Measurements from ENCODE around the gene APBB2. TPM values are rescaled to one million over a fixed set of nuclear protein-coding genes. Genes with fewer than 3 reads are reported as not detected.

APBB2 gene
- total RNA-seq, 1 experiment from 2014 or later: 80.7 TPM

DNA sequence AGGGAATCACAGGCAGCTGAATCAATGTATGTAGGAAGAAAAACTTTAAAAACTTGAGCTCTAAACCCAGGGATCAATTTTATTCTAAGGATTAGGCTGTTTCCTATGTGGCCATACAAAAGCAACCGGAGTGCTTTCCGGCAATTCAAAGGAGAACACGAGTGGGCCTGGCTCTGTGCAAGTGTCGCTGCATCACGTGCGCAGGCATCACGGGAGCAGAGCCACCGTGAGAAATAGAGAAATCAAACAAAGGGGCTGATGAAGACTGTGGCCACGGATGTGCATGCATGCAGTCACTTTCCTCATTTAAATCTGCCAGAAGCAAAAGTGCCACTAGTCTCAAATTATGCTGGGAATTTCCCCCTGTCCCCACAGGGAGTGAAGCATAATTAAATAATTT lies 267.7 kb downstream of the APBB2 start:
- peaks cover 46% of the 10 kb centered on the region for H3K36me3 Mint-ChIP-seq (ENCODE audit: insufficient read depth, unreplicated experiment)
- no peak overlapping the region for H3K4me3 Mint-ChIP-seq (ENCODE audit: unreplicated experiment)
- POLR2A ChIA-PET: no interaction called here
- no TSS peak for BruUV-seq (replicated peaks)
- intact Hi-C loops (cut with micrococcal nuclease; ENCODE audit: unreplicated experiment): no loop called here
- H3K4me1 ChIP-seq: no peaks in the 10 kb centered on the region
- H3K9me3 Mint-ChIP-seq (ENCODE audit: unreplicated experiment): no peaks in the 10 kb centered on the region
- H3K27me3 ChIP-seq (replicated peaks; ENCODE audit: control insufficient read depth, insufficient read depth, low read length): no peaks in the 10 kb centered on the region
- H3K9me3 ChIP-seq: no peaks in the 10 kb centered on the region
- CTCF ChIA-PET: no interaction called here
- peak overlapping the region; percentile 48 for H3K27ac Mint-ChIP-seq (ENCODE audit: unreplicated experiment)
- no peaks in the 10 kb centered on the region for H3K27me3 Mint-ChIP-seq (ENCODE audit: insufficient read depth, unreplicated experiment)
- DNase-seq: no peak
- H3K36me3 ChIP-seq (ENCODE audit: control insufficient read depth, insufficient read depth, low read length): peaks cover 1% of the 10 kb centered on the region; the same call in 1 of the 2 replicates
- TF ChIP-seq, protein P1, sequence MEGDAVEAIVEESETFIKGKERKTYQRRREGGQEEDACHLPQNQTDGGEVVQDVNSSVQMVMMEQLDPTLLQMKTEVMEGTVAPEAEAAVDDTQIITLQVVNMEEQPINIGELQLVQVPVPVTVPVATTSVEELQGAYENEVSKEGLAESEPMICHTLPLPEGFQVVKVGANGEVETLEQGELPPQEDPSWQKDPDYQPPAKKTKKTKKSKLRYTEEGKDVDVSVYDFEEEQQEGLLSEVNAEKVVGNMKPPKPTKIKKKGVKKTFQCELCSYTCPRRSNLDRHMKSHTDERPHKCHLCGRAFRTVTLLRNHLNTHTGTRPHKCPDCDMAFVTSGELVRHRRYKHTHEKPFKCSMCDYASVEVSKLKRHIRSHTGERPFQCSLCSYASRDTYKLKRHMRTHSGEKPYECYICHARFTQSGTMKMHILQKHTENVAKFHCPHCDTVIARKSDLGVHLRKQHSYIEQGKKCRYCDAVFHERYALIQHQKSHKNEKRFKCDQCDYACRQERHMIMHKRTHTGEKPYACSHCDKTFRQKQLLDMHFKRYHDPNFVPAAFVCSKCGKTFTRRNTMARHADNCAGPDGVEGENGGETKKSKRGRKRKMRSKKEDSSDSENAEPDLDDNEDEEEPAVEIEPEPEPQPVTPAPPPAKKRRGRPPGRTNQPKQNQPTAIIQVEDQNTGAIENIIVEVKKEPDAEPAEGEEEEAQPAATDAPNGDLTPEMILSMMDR (IDR thresholded peaks at IDR 0.05; ENCODE audit: insufficient read depth in 1 of 2, low read depth in 1 of 2, low read length in 1 of 2, severe bottlenecking in 1 of 2, unreplicated experiment in 1 of 2): no peak
- H3K4me3 ChIP-seq (ENCODE audit: low read depth, low read length): no peak overlapping the region
- no peaks in the 10 kb centered on the region for H3K4me1 Mint-ChIP-seq (ENCODE audit: low read depth, unreplicated experiment)

DNA sequence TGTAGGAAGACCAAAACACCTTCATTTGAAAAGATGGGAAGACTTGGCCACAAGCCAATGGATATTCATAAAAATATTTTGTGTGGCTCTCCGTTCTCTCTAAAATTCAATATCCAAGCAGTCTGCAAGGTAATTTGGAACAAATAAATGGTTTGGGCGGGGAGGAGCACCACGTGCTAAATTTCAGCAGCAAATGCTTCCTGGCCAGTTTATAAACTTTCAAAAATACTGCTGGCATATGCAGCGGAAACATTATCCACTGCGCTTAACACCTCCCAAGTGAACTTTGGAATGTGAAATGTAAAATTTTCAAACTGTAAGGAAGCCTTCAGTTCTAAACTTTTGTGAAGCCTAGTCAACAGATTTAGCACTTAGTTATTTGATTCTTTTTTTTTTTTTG lies 273.6 kb downstream of the APBB2 start:
- CTCF ChIA-PET: interaction anchor here (0.6 kb wide), 1 partner anchor 274 kb away, joined by 7 read pairs; the partner anchor contains the start of gene APBB2
- TF ChIP-seq, protein P1 (IDR thresholded peaks at IDR 0.05; ENCODE audit: insufficient read depth in 1 of 2, low read depth in 1 of 2, low read length in 1 of 2, severe bottlenecking in 1 of 2, unreplicated experiment in 1 of 2): no peak
- Histone ChIP-seq H3K27me3 (replicated peaks; ENCODE audit: control insufficient read depth, insufficient read depth, low read length) (no peaks in the 10 kb centered on the region), H3K36me3 (ENCODE audit: control insufficient read depth, insufficient read depth, low read length) (no peaks in the 10 kb centered on the region; the same call in 1 of the 2 replicates), H3K4me1 (no peaks in the 10 kb centered on the region), H3K4me3 (ENCODE audit: low read depth, low read length) (no peak overlapping the region), H3K9me3 (no peaks in the 10 kb centered on the region)
- no peak overlapping the region for H3K4me3 Mint-ChIP-seq (ENCODE audit: unreplicated experiment)
- DNase-seq: no peak
- H3K4me1 Mint-ChIP-seq (ENCODE audit: low read depth, unreplicated experiment): no peaks in the 10 kb centered on the region
- intact Hi-C loops (cut with micrococcal nuclease; ENCODE audit: unreplicated experiment): no loop called here
- BruUV-seq (replicated peaks): no TSS peak
- POLR2A ChIA-PET: no interaction called here
- H3K9me3 Mint-ChIP-seq (ENCODE audit: unreplicated experiment): no peaks in the 10 kb centered on the region
- H3K27me3 Mint-ChIP-seq (ENCODE audit: insufficient read depth, unreplicated experiment): no peaks in the 10 kb centered on the region
- H3K36me3 Mint-ChIP-seq (ENCODE audit: insufficient read depth, unreplicated experiment): peaks cover 64% of the 10 kb centered on the region
- no peak overlapping the region for H3K27ac Mint-ChIP-seq (ENCODE audit: unreplicated experiment)

DNA sequence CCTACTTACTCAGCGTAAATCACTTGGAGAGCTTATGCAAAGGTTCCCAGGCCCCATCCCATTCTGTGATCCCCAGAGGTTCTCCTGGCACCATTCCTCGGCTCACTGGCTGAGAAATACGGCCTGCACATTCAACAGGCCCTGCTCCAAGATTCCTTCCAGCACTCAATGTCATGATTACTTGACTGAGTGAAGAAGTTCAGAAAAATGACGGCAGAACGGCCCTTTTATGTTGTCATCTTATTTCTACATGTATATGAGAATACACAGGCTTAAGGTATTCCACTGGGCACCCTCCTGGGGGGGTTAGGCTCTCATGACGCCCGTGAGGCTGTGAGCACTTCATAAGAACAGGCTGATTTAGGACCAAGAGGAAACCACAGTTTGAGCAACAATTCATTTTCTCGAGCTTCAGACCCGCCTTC lies 274.0 kb downstream of the APBB2 start:
- BruUV-seq (replicated peaks): no TSS peak
- no peaks in the 10 kb centered on the region for H3K4me1 ChIP-seq
- Mint-ChIP-seq H3K9me3 (ENCODE audit: unreplicated experiment) (no peaks in the 10 kb centered on the region), H3K36me3 (ENCODE audit: insufficient read depth, unreplicated experiment) (peaks cover 69% of the 10 kb centered on the region), H3K4me3 (ENCODE audit: unreplicated experiment) (no peak overlapping the region), H3K27me3 (ENCODE audit: insufficient read depth, unreplicated experiment) (no peaks in the 10 kb centered on the region), H3K4me1 (ENCODE audit: low read depth, unreplicated experiment) (no peaks in the 10 kb centered on the region), H3K27ac (ENCODE audit: unreplicated experiment) (no peak overlapping the region)
- intact Hi-C loops (cut with micrococcal nuclease; ENCODE audit: unreplicated experiment): no loop called here
- ChIA-PET CTCF (interaction anchor here (0.9 kb wide), 1 partner anchor 274 kb away, joined by 3 read pairs; the partner anchor contains the start of gene APBB2), POLR2A (no interaction called here)
- no peak overlapping the region for H3K4me3 ChIP-seq (ENCODE audit: low read depth, low read length)
- no peaks in the 10 kb centered on the region; the same call in 1 of the 2 replicates for H3K36me3 ChIP-seq (ENCODE audit: control insufficient read depth, insufficient read depth, low read length)
- TF ChIP-seq, protein P1 (IDR thresholded peaks at IDR 0.05; ENCODE audit: insufficient read depth in 1 of 2, low read depth in 1 of 2, low read length in 1 of 2, severe bottlenecking in 1 of 2, unreplicated experiment in 1 of 2): no peak
- H3K27me3 ChIP-seq (replicated peaks; ENCODE audit: control insufficient read depth, insufficient read depth, low read length): no peaks in the 10 kb centered on the region
- no peaks in the 10 kb centered on the region for H3K9me3 ChIP-seq
- no peak for DNase-seq

All from Caco-2 (cell line).